Upper lobe of left lung (tissue), 6 donors: ENCODE data around the gene WIPF2. TPM values are rescaled to one million over a fixed set of nuclear protein-coding genes. Genes with fewer than 3 reads are reported as not detected.

Source experiments
- ATAC-seq, 2 donors: fragments of 200-7000 bp; cut with Tn5 transposase; one replicate each; pipeline ENCODE4 v1.9.1; 2022; ENCODE audit warnings: mild to moderate bottlenecking in 2 of 2, moderate library complexity in 2 of 2; ENCODE audit not compliant: low FRiP score in 2 of 2
- DNase-seq, 2 donors: peaks; one replicate each; pipeline ENCODE4 v3.0.0-alpha.2; 2019 to 2020
- H3K27ac ChIP-seq, 4 donors: fragments of 200-600 bp; sonication (generic); one replicate each; pipeline ENCODE4 v1.5.1; 2016 to 2019
- H3K27me3 ChIP-seq, 4 donors: fragments of 200-600 bp; sonication (generic); one replicate each; pipeline ENCODE4 v1.5.1; 2017 to 2019
- H3K36me3 ChIP-seq, 4 donors: fragments of 200-600 bp; sonication (generic); one replicate each; pipeline ENCODE4 v1.5.1; 2016 to 2019
- H3K4me1 ChIP-seq, 4 donors: fragments of 200-600 bp; sonication (generic); one replicate each; pipeline ENCODE4 v1.5.1; 2018 to 2019
- H3K4me3 ChIP-seq, 4 donors: fragments of 200-600 bp; sonication (generic); one replicate each; pipeline ENCODE4 v1.5.1; 2017 to 2019; ENCODE audit warnings: mild to moderate bottlenecking in 2 of 4, moderate library complexity in 1 of 4
- H3K9me3 ChIP-seq, 4 donors: fragments of 200-600 bp; sonication (generic); one replicate each; pipeline ENCODE4 v1.5.1; 2018 to 2019
- EP300 ChIP-seq, 4 donors: sonication (generic); formaldehyde crosslinking; IDR thresholded peaks; one replicate each; pipeline ENCODE4 v1.5.1; 2017; ENCODE audit warnings: antibody characterized with exemption in 4 of 4, control low read depth in 2 of 4
- POLR2A ChIP-seq, 4 donors: fragments of 450-650 bp; IDR thresholded peaks; one replicate each; pipeline ENCODE4 v1.5.1; 2016 to 2017; ENCODE audit warnings: antibody characterized with exemption in 4 of 4, mild to moderate bottlenecking in 2 of 4
- POLR2AphosphoS5 ChIP-seq, 2 donors: sonication (generic); formaldehyde crosslinking; IDR thresholded peaks; one replicate each; pipeline ENCODE4 v1.5.1; 2017; ENCODE audit warnings: antibody characterized with exemption in 2 of 2
- WGBS, 2 donors: methylation state at CpG; one replicate each; pipeline ENCODE4 v1.1.5; 2017 to 2018; 5-methylcytosine and 5-hydroxymethylcytosine counted together
- total RNA-seq, 6 donors: library from RNA; depleted of rRNA in 4 of 6; stranded (reverse); fragments of >200 nt in 4 of 6; gene quantifications; one replicate each; pipeline versions ENCODE4 v1.1.0 to v1.2.1, GENCODE V29; 2016 to 2021
- TF ChIP-seq, protein P1 (sequence below), 6 experiments: fragments of 450-650 bp in 4 of 6; fragments of 200-600 bp in 2 of 6; sonication (generic) in 2 of 6; IDR thresholded peaks; one replicate each; pipeline ENCODE4 v1.5.1; 2016 to 2019; ENCODE audit warnings: antibody characterized with exemption in 6 of 6
- donor health status: DM: no; HTN: no; CAD: no; lungs with moderate emphysema.
- donor health status: DM: no; HTN: yes; CAD: no; lungs with severe emphysema.

The WIPF2 gene
- total RNA-seq, 6 donors from 2014 or later: 19.9 to 39.8 (median 26.2) TPM

DNA sequence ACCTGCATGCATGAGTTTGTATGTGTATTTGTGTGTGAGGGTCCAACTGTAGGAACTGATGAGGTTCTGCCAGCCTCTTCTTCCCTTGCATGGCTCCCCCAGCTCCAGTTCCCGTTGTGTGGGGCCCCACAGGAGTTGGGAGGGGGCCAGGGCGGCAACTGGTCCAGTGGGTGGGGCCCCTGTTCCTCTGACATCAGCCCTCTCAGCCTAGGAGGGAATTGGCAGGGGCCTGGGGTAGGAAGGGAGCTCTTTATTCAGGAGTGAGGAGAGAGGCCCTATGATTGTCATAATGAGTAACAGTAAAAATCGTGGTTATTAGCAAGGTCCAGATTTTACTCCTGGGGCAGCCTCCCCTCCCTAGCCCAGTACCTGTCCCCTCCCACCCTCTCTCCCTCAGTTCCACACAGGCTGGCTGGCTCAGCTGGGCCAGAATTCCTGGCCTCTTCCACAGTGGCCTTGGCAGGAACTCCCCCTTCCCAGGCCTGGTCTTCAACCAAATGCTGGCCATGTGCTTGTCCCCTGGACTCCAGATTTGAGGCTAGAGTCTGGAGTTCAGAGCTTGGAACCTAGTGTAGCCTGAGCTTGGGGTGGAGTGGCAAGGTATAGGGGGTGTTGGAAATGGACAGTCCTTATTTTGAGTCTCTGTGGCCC, 108.8 kb downstream of the WIPF2 start:
- peaks cover 100% of the 10 kb centered on the region in 4 donors for H3K4me1 ChIP-seq
- H3K9me3 ChIP-seq: no peaks in the 10 kb centered on the region
- ATAC-seq (peak in 1 of 2 donors; percentile 38), DNase-seq (no peak)
- WGBS, 2 donors: 5 to 50% methylated on average over 1 to 3 of the region's 3 CpGs
- no peaks in the 10 kb centered on the region for H3K27me3 ChIP-seq
- peak overlapping the region; percentile 93 to 96 (median 96) for H3K27ac ChIP-seq
- TF ChIP-seq, protein P1, sequence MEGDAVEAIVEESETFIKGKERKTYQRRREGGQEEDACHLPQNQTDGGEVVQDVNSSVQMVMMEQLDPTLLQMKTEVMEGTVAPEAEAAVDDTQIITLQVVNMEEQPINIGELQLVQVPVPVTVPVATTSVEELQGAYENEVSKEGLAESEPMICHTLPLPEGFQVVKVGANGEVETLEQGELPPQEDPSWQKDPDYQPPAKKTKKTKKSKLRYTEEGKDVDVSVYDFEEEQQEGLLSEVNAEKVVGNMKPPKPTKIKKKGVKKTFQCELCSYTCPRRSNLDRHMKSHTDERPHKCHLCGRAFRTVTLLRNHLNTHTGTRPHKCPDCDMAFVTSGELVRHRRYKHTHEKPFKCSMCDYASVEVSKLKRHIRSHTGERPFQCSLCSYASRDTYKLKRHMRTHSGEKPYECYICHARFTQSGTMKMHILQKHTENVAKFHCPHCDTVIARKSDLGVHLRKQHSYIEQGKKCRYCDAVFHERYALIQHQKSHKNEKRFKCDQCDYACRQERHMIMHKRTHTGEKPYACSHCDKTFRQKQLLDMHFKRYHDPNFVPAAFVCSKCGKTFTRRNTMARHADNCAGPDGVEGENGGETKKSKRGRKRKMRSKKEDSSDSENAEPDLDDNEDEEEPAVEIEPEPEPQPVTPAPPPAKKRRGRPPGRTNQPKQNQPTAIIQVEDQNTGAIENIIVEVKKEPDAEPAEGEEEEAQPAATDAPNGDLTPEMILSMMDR (IDR thresholded peaks at IDR 0.05): no peak
- no peak for TF ChIP-seq POLR2AphosphoS5 (IDR thresholded peaks at IDR 0.05)
- TF ChIP-seq POLR2A (IDR thresholded peaks at IDR 0.05): no peak
- TF ChIP-seq EP300 (IDR thresholded peaks at IDR 0.05): no peak
- peaks cover 0 to 11% (median 3%) of the 10 kb centered on the region in 4 donors for H3K36me3 ChIP-seq
- no peak overlapping the region for H3K4me3 ChIP-seq

DNA sequence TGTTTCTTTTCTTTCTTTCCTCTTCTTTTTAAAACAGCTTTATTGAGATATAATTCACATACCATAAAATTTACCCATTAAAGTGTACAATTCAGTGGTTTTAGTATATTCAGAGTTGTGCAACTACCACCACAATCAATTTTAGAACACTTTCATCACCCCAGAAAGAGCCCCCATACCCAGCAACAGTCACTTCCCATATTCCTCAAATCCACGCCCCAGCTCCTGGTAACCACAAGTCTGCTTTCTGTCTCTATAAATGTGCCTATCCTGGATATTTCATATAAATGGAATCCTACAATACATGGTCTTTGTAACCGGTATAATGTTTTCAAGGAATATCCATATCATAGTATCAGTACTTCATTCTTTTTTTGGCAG, 109.3 kb downstream of the WIPF2 start:
- no peaks in the 10 kb centered on the region for H3K27me3 ChIP-seq
- peaks cover 100% of the 10 kb centered on the region in 4 donors for H3K4me1 ChIP-seq
- ATAC-seq (no peak), DNase-seq (no peak)
- TF ChIP-seq POLR2AphosphoS5 (IDR thresholded peaks at IDR 0.05) (no peak), POLR2A (IDR thresholded peaks at IDR 0.05) (no peak)
- TF ChIP-seq, protein P1 (IDR thresholded peaks at IDR 0.05): no peak
- H3K27ac ChIP-seq: peak overlapping the region; percentile 93 to 96 (median 96)
- H3K4me3 ChIP-seq: no peak overlapping the region
- 71 to 87% methylated on average over 2 of the region's 2 CpGs for WGBS, 2 donors
- H3K9me3 ChIP-seq: no peaks in the 10 kb centered on the region
- peaks cover 0 to 11% (median 3%) of the 10 kb centered on the region in 4 donors for H3K36me3 ChIP-seq

DNA sequence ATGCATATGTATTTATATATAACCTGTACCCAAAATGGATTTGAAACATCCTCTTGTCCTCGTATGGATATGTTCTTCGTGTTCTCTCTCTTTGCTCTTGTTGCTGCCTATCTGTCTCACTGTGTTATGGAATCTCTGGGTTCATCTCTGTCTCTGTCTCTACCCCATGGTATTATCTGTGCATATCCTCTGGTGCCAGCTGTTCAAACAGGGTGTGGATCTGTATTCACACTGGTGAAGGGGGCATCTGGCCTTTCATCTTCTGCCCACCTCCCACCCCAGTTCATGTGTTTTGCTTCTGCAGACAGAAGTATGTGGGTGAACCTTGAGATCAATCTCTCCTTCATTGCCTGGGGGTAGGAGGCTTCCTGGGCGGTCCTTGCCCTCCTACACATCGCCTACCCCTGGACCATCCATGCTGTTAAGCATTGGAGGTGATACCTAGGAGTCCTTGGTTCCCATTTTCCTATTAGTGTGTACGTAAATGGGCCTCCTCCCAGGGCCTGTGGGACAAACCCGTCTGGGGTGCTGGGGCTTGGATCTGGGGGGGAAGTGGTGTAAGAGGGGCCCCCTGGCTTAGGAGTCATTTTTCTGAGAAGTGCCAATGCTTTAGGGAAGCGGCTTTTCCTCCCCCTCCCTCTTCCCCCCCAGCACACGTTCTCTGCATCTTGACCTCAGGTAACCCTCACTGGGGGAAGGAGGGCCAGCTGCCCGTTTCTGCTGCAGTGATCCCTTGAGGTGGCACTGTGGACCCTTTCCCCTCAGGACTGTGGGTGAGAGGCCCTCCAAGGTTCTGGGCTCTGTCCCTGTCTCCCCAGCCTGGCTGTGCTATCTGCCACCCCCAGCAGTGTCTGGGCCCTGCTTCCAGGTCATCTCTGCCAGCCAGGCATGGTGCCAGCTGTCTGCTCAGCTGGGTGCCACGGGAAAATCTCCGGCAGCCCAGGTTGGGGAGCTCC, 111.0 kb downstream of the WIPF2 start:
- Histone ChIP-seq H3K4me3 (peak overlapping the region in 1 of 4 donors; percentile 29), H3K4me1 (peaks cover 100% of the 10 kb centered on the region in 4 donors), H3K27me3 (no peaks in the 10 kb centered on the region), H3K9me3 (no peaks in the 10 kb centered on the region), H3K36me3 (peaks cover 0 to 11% (median 3%) of the 10 kb centered on the region in 4 donors), H3K27ac (peak overlapping the region; percentile 93 to 96 (median 96))
- TF ChIP-seq POLR2A (IDR thresholded peaks at IDR 0.05) (no peak), POLR2AphosphoS5 (IDR thresholded peaks at IDR 0.05) (peak; percentile 66 to 69)
- TF ChIP-seq, protein P1 (IDR thresholded peaks at IDR 0.05): peak in 1 of 6 experiments; percentile 6
- 19 to 28% methylated on average over 7 to 11 of the region's 11 CpGs for WGBS, 2 donors
- peak in 1 of 2 donors; percentile 81 for DNase-seq
- peak; percentile 23 to 56 for ATAC-seq

DNA sequence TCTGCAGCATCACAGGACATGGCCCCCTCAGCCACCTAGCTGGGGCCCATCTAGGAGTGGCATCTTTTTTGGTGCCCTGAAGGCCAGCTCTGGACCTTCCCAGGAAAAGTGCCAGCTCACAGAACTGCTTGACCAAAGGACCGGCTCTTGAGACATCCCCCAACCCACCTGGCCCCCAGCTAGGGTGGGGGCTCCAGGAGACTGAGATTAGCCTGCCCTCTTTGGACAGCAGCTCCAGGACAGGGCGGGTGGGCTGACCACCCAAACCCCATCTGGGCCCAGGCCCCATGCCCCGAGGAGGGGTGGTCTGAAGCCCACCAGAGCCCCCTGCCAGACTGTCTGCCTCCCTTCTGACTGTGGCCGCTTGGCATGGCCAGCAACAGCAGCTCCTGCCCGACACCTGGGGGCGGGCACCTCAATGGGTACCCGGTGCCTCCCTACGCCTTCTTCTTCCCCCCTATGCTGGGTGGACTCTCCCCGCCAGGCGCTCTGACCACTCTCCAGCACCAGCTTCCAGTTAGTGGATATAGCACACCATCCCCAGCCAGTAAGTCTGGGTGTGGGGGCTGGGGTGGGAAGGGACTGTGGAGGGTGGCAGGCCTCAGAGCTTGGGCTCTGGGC, 111.9 kb downstream of the WIPF2 start:
- ATAC-seq: no peak
- peaks cover 100% of the 10 kb centered on the region in 4 donors for H3K4me1 ChIP-seq

More for the DNA sequence above, 111.9 kb downstream of the WIPF2 start:
- 81 to 85% methylated on average over 8 to 9 of the region's 10 CpGs for WGBS, 2 donors
- Histone ChIP-seq H3K36me3 (peaks cover 0 to 11% (median 3%) of the 10 kb centered on the region in 4 donors), H3K9me3 (no peaks in the 10 kb centered on the region), H3K27me3 (no peaks in the 10 kb centered on the region), H3K27ac (peak overlapping the region; percentile 93 to 96 (median 96)), H3K4me3 (peak overlapping the region in 1 of 4 donors; percentile 29)
- DNase-seq: no peak
- TF ChIP-seq POLR2AphosphoS5 (IDR thresholded peaks at IDR 0.05) (no peak), POLR2A (IDR thresholded peaks at IDR 0.05) (no peak), EP300 (IDR thresholded peaks at IDR 0.05) (no peak)
- TF ChIP-seq, protein P1 (IDR thresholded peaks at IDR 0.05): no peak
